Neural progenitor cell (in vitro differentiated cells): ENCODE results near the gene ITGAD.

Experiments
- CTCF ChIP-seq: fragments of 200-600 bp; sonication (generic); IDR thresholded peaks from 2 replicates; pipeline ENCODE4 v1.5.1; 2017; ENCODE audit warnings: antibody characterized with exemption, mild to moderate bottlenecking
- EZH2 ChIP-seq: fragments of 200-600 bp; sonication (generic); IDR thresholded peaks from 2 replicates; pipeline ENCODE4 v1.6.1; 2017; ENCODE audit warnings: antibody characterized with exemption, mild to moderate bottlenecking, moderate library complexity
- EZH2phosphoT487 ChIP-seq: fragments of 200-600 bp; sonication (generic); IDR thresholded peaks from 2 replicates; pipeline ENCODE4 v1.6.1; 2017; ENCODE audit warnings: antibody characterized with exemption

GRCh38 chr16:31397096-31397660 is 4.0 kb downstream of the ITGAD start:
- TF ChIP-seq CTCF (no peak), EZH2 (no peak), EZH2phosphoT487 (no peak)
